A549 (cell line): ENCODE results near the gene EXOSC7. TPM values are rescaled to one million over a fixed set of nuclear protein-coding genes. Genes with fewer than 3 reads are reported as not detected.

Experiments used
- ATAC-seq, 2 experiments: fragments of 200-7000 bp in 1 of 2; fragments of >200 bp in 1 of 2; cut with Nextera tagmentation in 1 of 2; cut with Tn5 transposase in 1 of 2; 3 replicates each; pipeline versions ENCODE4 v1.8.0 to v1.9.1; 2018 to 2020; ENCODE audit warnings: mild to moderate bottlenecking in 1 of 2, moderate library complexity in 1 of 2
- CTCF ChIA-PET: fragments of 300-600 bp; sonication (Branson Sonifier 250); formaldehyde crosslinking; extraction: SDS; loops from one replicate; lab custom pipeline; 2021; ENCODE audit warnings: antibody characterized with exemption, inconsistent platforms; lab: Yijun Ruan, JAX
- POLR2A ChIA-PET: fragments of 350-600 bp; formaldehyde crosslinking; extraction: SDS; loops from one replicate; lab custom pipeline; 2021; ENCODE audit warnings: antibody characterized with exemption, inconsistent platforms; lab: Yijun Ruan, JAX
- DNase-seq, 2 experiments: peaks; one replicate each; pipeline versions ENCODE4 v3.0.0 to v3.0.0-alpha.2; 2011 to 2016; ENCODE audit warnings: low read depth in 1 of 2, low spot score in 1 of 2
- FAIRE-seq: peaks from 2 replicates; lab custom pipeline; 2011; peaks lifted over from hg19 to GRCh38; lab: Jason Lieb, UNC
- H3K27ac ChIP-seq, 2 experiments: fragments of >200 bp; sonication (Bioruptor Twin); formaldehyde crosslinking; 3 replicates each; pipeline ENCODE4 v1.5.1; 2016 to 2017
- H3K4me1 ChIP-seq: fragments of >200 bp; sonication (Bioruptor Twin); formaldehyde crosslinking; 3 replicates; pipeline ENCODE4 v1.6.1; 2016
- H3K4me2 ChIP-seq: fragments of >200 bp; sonication (Bioruptor Twin); formaldehyde crosslinking; 3 replicates; pipeline ENCODE4 v1.6.1; 2016
- H3K4me3 ChIP-seq: fragments of >200 bp; sonication (Bioruptor Twin); formaldehyde crosslinking; 3 replicates; pipeline ENCODE4 v1.5.1; 2016
- H3K9me3 ChIP-seq: fragments of >200 bp; sonication (Bioruptor Twin); formaldehyde crosslinking; 3 replicates; pipeline ENCODE4 v1.6.1; 2016
- CBX8 ChIP-seq: fragments of 200-600 bp; sonication (generic); IDR thresholded peaks from 2 replicates; pipeline ENCODE4 v1.6.1; 2016
- CEBPB ChIP-seq, 2 experiments: fragments of >200 bp in 1 of 2; sonication (Bioruptor Twin) in 1 of 2; formaldehyde crosslinking in 1 of 2; IDR thresholded peaks; 2 replicates each; pipeline ENCODE4 v1.6.1; 2012 to 2016
- CHD2 ChIP-seq: fragments of 150-350 bp; IDR thresholded peaks from 2 replicates; pipeline ENCODE4 v1.6.1; 2014; ENCODE audit warnings: low read length; ENCODE audit not compliant: partially characterized antibody
- EHMT2 ChIP-seq: fragments of 200-600 bp; sonication (generic); IDR thresholded peaks from 2 replicates; pipeline ENCODE4 v1.6.1; 2016; ENCODE audit warnings: antibody characterized with exemption, low read depth, mild to moderate bottlenecking, moderate library complexity
- FOXS1 ChIP-seq: fragments of 250-450 bp; sonication (Bioruptor Pico); IDR thresholded peaks from 2 replicates; pipeline ENCODE4 v1.5.0; 2020; ENCODE audit warnings: mild to moderate bottlenecking, moderate library complexity
- HDAC2 ChIP-seq: fragments of 200-600 bp; sonication (generic); IDR thresholded peaks from 2 replicates; pipeline ENCODE4 v1.6.1; 2016
- JUN ChIP-seq, 2 experiments: fragments of >200 bp; sonication (Bioruptor Twin); formaldehyde crosslinking; IDR thresholded peaks; 2 replicates in 1 of 2; 3 replicates in 1 of 2; pipeline ENCODE4 v1.6.1; 2016 to 2017
- KDM1A ChIP-seq: fragments of 200-600 bp; sonication (generic); IDR thresholded peaks from 2 replicates; pipeline ENCODE4 v1.6.1; 2016; ENCODE audit warnings: low read depth, mild to moderate bottlenecking
- KDM5A ChIP-seq: fragments of 200-600 bp; sonication (generic); IDR thresholded peaks from 2 replicates; pipeline ENCODE4 v1.6.1; 2016; ENCODE audit warnings: antibody characterized with exemption, mild to moderate bottlenecking
- MAFK ChIP-seq: fragments of 450-650 bp; IDR thresholded peaks from 2 replicates; pipeline ENCODE4 v1.6.1; 2014; ENCODE audit not compliant: partially characterized antibody
- NR3C1 ChIP-seq: fragments of >200 bp; sonication (Bioruptor Twin); formaldehyde crosslinking; IDR thresholded peaks from 3 replicates; pipeline ENCODE4 v1.6.1; 2017
- PHF8 ChIP-seq: fragments of 200-600 bp; sonication (generic); IDR thresholded peaks from 2 replicates; pipeline ENCODE4 v1.6.1; 2016; ENCODE audit warnings: low read depth, mild to moderate bottlenecking, antibody characterized with exemption, moderate library complexity, borderline replicate concordance
- RAD21 ChIP-seq, 2 experiments: fragments of >200 bp in 1 of 2; sonication (Bioruptor Twin) in 1 of 2; formaldehyde crosslinking in 1 of 2; IDR thresholded peaks in 1 of 2; conservative IDR thresholded peaks in 1 of 2; 2 replicates in 1 of 2; 3 replicates in 1 of 2; pipeline ENCODE4 v1.6.1; 2012 to 2018; ENCODE audit warnings: inconsistent platforms in 1 of 2
- RARB ChIP-seq: fragments of 250-450 bp; sonication (Bioruptor Pico); IDR thresholded peaks from 2 replicates; pipeline ENCODE4 v1.8.0; 2021; ENCODE audit warnings: mild to moderate bottlenecking, moderate library complexity
- RCOR1 ChIP-seq: fragments of 150-350 bp; IDR thresholded peaks from 2 replicates; pipeline ENCODE4 v1.6.1; 2014; ENCODE audit warnings: antibody characterized with exemption, low read length, low read depth
- ZSCAN20 ChIP-seq: fragments of 250-450 bp; sonication (Bioruptor Pico); IDR thresholded peaks from 2 replicates; pipeline ENCODE4 v1.8.0; 2022; ENCODE audit warnings: mild to moderate bottlenecking, moderate library complexity
- WGBS: methylation state at CpG from one replicate; pipeline ENCODE4 v1.1.6; 2017; ENCODE audit errors: missing lambda C conversion rate; 5-methylcytosine and 5-hydroxymethylcytosine counted together
- polyA plus RNA-seq, 4 experiments: library from polyadenylated mRNA; depleted of rRNA in 3 of 4; stranded (reverse); fragments of >200 nt; fragmentation: RNase III in 1 of 4; extraction: RNeasy Plus Mini Kit Qiagen cat#74134 plus additional on column Dnase treatment in 1 of 4; gene quantifications; 2 replicates in 3 of 4; 3 replicates in 1 of 4; pipeline ENCODE4 v1.2.3, GENCODE V29; 2011 to 2017
- TF ChIP-seq, protein P1 (sequence below): fragments of 250-450 bp; sonication (Bioruptor Pico); IDR thresholded peaks from 2 replicates; pipeline ENCODE4 v1.5.0; 2021; ENCODE audit warnings: mild to moderate bottlenecking, moderate library complexity, borderline replicate concordance
- TF ChIP-seq, protein P2 (sequence below): fragments of 450-650 bp; IDR thresholded peaks from 2 replicates; pipeline ENCODE4 v1.6.1; 2014; ENCODE audit warnings: antibody characterized with exemption

Gene EXOSC7
- polyA plus RNA-seq, 2 of the 4 experiments (the other 2 are of a cell fraction): 59.1 to 68.4 TPM

DNA sequence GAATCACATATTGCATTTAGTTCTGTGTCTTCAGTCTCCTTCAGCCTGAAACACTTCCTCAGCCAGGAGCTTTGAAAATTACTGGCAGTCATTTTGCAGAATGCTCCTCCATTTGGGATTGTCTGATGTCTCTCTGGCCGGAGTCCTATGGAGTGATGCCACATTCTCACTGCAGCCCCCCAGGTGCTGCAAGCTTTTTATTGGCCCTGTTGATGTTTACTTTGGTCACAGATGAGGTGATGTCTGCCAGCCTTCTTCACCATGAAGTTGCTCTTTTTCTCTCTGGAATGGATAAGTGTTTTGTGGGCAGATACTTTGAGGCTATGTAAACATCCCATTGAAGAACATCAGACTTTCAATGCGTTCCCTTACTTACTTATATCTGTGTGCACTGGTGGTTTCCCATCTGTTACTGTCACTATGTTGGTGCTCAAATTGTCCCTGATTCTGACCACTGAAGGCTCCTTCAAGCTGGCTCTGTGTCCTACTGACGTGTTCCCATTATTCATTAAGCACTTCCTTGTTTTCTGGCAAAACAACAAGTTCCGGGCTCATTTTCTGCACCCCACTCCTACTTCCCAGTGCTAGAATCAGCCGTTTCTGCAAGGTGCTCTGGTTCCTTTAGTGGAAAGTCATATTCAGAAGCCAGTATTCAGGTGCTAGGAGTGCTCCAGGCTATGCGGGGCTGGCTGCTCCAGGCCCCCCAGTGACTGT lies 48.7 kb downstream of the EXOSC7 start:
- FAIRE-seq: no peak
- H3K27ac ChIP-seq: no peak overlapping the region
- no peak for TF ChIP-seq JUN (IDR thresholded peaks at IDR 0.05)
- TF ChIP-seq EHMT2: no peak
- no peak for TF ChIP-seq CEBPB (IDR thresholded peaks at IDR 0.05)
- TF ChIP-seq, protein P1, sequence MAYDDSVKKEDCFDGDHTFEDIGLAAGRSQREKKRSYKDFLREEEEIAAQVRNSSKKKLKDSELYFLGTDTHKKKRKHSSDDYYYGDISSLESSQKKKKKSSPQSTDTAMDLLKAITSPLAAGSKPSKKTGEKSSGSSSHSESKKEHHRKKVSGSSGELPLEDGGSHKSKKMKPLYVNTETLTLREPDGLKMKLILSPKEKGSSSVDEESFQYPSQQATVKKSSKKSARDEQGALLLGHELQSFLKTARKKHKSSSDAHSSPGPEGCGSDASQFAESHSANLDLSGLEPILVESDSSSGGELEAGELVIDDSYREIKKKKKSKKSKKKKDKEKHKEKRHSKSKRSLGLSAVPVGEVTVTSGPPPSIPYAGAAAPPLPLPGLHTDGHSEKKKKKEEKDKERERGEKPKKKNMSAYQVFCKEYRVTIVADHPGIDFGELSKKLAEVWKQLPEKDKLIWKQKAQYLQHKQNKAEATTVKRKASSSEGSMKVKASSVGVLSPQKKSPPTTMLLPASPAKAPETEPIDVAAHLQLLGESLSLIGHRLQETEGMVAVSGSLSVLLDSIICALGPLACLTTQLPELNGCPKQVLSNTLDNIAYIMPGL (CRISPR knock-in tag): no peak
- no peak for TF ChIP-seq KDM1A
- TF ChIP-seq HDAC2: no peak
- TF ChIP-seq, protein P2, sequence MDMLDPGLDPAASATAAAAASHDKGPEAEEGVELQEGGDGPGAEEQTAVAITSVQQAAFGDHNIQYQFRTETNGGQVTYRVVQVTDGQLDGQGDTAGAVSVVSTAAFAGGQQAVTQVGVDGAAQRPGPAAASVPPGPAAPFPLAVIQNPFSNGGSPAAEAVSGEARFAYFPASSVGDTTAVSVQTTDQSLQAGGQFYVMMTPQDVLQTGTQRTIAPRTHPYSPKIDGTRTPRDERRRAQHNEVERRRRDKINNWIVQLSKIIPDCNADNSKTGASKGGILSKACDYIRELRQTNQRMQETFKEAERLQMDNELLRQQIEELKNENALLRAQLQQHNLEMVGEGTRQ: no peak
- TF ChIP-seq RARB (CRISPR knock-in tag): no peak
- TF ChIP-seq CBX8: no peak
- no peak for TF ChIP-seq CHD2
- no peak for TF ChIP-seq FOXS1 (CRISPR knock-in tag)
- TF ChIP-seq, all 56 proteins: peak for 0
- POLR2A ChIA-PET: no interaction called here
- Histone ChIP-seq H3K4me2 (no peak overlapping the region), H3K9me3 (no peaks in the 10 kb centered on the region), H3K4me1 (no peaks in the 10 kb centered on the region), H3K4me3 (no peak overlapping the region)
- whole genome bisulfite sequencing: 74% methylated on average over 6 of the region's 6 CpGs
- ATAC-seq (no peak), DNase-seq (no peak)
- CTCF ChIA-PET: no interaction called here

DNA sequence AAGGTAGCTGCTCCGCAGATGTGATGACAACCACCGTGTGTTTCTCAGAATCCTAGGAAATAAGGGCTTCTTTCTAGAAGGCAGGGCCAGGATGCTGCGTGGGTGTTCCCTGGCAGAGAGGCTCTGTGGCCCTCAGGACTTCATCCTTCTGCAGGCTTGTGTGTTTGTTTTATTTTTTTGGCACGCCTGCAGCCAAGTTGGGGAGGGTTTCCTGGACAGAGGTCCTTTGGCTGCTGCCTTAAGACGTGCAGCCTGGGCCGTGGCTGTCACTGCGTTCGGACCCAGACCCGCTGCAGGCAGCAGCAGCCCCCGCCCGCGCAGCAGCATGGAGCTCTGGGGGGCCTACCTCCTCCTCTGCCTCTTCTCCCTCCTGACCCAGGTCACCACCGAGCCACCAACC lies 50.0 kb downstream of the EXOSC7 start, which contains the start of gene CLEC3B:
Gene CLEC3B (plus strand): TSS at position 266 of the 400 bp plus-strand sequence. CDS start 60 bp downstream, at position 326.
- no peaks in the 10 kb centered on the region for H3K9me3 ChIP-seq
- FAIRE-seq: no peak
- POLR2A ChIA-PET: no interaction called here
- ATAC-seq: no peak
- H3K4me3 ChIP-seq: no peak within 1 kb of the TSS
- WGBS: 68% methylated on average over 12 of the region's 13 CpGs
- H3K4me2 ChIP-seq: no peak within 1 kb of the TSS
- TF ChIP-seq, protein P2: no peak
- TF ChIP-seq HDAC2 (no peak), ZSCAN20 (no peak), PHF8 (no peak), KDM1A (no peak), NR3C1 (no peak), MAFK (no peak), CBX8 (no peak)
- no peak for DNase-seq
- CTCF ChIA-PET: interaction anchor here (1.3 kb wide), 1 partner anchor 12 kb away, joined by 3 read pairs; no protein-coding TSS in a partner anchor
- no peaks in the 10 kb centered on the region for H3K4me1 ChIP-seq
- H3K27ac ChIP-seq: no peak within 1 kb of the TSS

DNA sequence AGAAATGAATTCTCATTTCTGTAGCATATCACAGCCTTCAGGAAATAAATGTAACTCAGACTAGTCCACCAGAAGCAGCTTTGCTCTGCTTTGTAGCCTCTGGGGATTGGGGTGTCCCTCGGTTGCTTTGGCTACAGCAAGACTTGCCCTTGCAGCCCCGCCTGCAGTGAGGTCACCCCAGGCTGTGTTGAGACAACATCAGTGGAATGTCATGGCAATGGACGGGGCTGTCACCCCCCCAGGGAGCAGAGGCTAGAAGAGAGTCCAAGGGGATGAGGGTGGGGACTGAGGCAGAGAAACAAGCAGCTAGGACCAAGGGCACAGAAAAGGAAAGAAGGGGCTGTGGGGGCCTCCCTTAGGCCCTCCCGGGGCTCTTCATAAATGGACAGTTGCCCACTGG lies 50.9 kb downstream of the EXOSC7 start:
- DNase-seq (no peak), FAIRE-seq (no peak), ATAC-seq (no peak)
- Histone ChIP-seq H3K4me2 (no peak overlapping the region), H3K9me3 (no peaks in the 10 kb centered on the region), H3K4me1 (no peaks in the 10 kb centered on the region), H3K27ac (no peak overlapping the region), H3K4me3 (no peak overlapping the region)
- POLR2A ChIA-PET: no interaction called here
- CTCF ChIA-PET: interaction anchor here (1.3 kb wide), 1 partner anchor 12 kb away, joined by 3 read pairs; no protein-coding TSS in a partner anchor
- TF ChIP-seq RCOR1: no peak
- no peak for TF ChIP-seq RAD21 (conservative IDR thresholded peaks at IDR 0.05 in 1 of 2, IDR thresholded peaks at IDR 0.05 in 1 of 2)
- no peak for TF ChIP-seq KDM5A
- WGBS: 21% methylated on average over 4 of the region's 4 CpGs
